Medulla oblongata (tissue), 1 donor: ENCODE results near the gene C1orf167.

ENCODE experiments used
- DNase-seq: peaks from one replicate; pipeline ENCODE4 v3.0.0-alpha.2; 2015; ENCODE audit errors: extremely low spot score

The C1orf167 gene

GRCh38 chr1:11835441-11836225 lies 73.6 kb downstream of the C1orf167 start:
- no peak for DNase-seq

GRCh38 chr1:11836955-11837766 lies 75.2 kb downstream of the C1orf167 start:
- DNase-seq: no peak

GRCh38 chr1:11837767-11838348 lies 75.9 kb downstream of the C1orf167 start:
- no peak for DNase-seq

GRCh38 chr1:11838349-11839272 lies 76.6 kb downstream of the C1orf167 start:
- peak; percentile 67 for DNase-seq
